CD1c-positive myeloid dendritic cell (primary cell): ENCODE data around the gene RNF149.
"Not testable (repeated sequence)": the region's sequence is repeated elsewhere in the genome, so short reads cannot be mapped to it uniquely, and the experiment has no call there.

Experiments used
- DNase-seq: peaks from one replicate; pipeline ENCODE4 v3.0.0-alpha.2; 2016; ENCODE audit errors: extremely low spot score

The RNF149 gene, protein sequence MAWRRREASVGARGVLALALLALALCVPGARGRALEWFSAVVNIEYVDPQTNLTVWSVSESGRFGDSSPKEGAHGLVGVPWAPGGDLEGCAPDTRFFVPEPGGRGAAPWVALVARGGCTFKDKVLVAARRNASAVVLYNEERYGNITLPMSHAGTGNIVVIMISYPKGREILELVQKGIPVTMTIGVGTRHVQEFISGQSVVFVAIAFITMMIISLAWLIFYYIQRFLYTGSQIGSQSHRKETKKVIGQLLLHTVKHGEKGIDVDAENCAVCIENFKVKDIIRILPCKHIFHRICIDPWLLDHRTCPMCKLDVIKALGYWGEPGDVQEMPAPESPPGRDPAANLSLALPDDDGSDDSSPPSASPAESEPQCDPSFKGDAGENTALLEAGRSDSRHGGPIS

DNA sequence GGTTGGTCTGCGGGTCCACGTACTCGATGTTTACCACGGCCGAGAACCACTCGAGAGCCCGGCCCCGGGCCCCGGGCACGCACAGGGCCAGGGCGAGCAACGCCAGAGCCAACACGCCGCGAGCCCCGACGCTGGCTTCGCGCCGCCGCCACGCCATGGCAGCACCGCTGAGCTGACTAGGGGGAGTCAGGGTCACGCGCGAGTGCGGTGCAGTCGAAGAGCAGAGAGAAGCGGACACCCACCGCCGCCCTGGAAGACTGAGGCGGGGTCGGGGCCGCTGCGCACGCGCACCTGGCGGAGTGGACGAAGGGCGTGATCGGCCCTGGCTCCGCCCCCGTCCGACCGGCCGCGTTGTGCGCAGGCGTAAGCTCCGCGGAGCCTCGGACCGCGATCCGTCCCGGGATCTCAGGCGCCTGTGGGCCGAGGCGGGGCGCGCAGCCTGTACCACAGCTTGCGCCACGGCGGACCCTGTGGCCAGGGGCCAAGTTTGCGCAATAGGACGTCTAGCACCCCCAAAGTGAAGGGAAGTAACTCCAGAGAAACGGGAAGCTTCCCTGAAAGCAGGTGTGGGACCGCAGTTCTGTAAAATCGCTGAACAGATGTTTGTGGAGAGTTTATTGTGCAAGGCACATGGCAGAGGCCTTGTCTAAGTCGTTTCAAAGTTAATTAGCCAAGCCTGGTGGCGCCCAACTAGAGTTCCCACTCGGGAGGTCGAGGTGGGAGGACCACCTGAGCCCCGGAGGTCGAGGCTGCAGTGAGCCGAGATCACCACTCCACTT, at the start of gene RNF149:
RNF149 (minus strand) TSS at position 270 of the 779 bp plus-strand sequence; CDS start at position 157, 113 bp downstream.
- peak; percentile 98 for DNase-seq

DNA sequence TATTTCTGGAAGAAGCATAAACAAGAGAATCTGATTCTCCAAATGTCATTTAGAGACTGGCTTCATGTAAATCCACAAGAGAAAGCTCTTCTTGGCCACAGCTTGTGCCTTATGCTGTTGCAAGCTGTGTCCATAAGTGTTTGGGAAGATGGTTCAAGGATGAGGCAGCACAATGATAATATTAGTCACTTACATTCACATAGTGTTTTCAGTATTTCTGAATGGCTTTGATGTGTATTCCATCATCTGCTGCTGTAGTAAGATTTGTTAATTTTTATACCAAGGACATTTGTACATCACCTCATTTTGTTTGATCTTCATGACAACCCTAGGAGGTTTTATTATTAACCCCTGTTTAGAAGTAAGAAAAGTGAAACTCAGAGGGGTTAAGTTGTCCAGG, 48.9 kb upstream of the RNF149 start:
- no peak for DNase-seq

DNA sequence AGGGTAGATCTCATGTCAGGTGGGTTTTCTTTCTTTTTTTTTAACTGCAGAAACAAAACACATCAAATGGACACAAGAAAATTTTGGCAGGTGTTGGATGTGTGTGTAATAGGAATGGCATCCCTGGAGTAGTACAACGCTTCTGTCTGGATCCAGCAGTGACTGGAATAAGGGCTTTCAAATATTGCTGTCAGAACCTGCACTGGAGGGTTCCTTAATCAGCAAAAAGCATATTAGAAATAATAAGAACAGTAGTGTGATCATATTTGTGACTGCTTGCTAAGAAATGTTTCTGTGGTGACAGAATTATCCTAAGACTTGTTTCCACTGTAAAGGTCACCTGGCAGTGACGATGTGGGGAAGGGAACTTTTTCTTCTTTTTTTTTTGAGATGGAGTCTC, 48.0 kb upstream of the RNF149 start:
- no peak for DNase-seq

DNA sequence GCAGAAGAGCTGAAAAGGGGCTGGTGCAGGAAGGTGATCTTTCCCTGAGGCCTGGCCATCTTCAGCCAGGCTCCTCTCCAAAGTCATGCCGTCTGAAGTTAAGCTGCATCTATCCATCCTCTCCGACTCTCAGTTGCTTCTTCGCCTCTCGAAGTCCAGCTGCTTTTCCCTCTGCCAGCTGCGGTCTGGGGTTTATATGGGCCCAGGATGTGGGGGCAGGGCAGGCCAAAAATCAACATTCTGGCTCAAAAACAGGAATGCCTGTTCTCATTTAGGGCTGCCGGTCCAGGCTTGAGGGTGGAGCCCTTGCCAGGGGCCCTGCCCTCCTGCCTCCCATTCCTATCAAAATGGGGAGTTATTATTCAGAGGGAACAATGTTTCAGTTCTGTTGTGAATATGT, 47.6 kb upstream of the RNF149 start:
- no peak for DNase-seq

DNA sequence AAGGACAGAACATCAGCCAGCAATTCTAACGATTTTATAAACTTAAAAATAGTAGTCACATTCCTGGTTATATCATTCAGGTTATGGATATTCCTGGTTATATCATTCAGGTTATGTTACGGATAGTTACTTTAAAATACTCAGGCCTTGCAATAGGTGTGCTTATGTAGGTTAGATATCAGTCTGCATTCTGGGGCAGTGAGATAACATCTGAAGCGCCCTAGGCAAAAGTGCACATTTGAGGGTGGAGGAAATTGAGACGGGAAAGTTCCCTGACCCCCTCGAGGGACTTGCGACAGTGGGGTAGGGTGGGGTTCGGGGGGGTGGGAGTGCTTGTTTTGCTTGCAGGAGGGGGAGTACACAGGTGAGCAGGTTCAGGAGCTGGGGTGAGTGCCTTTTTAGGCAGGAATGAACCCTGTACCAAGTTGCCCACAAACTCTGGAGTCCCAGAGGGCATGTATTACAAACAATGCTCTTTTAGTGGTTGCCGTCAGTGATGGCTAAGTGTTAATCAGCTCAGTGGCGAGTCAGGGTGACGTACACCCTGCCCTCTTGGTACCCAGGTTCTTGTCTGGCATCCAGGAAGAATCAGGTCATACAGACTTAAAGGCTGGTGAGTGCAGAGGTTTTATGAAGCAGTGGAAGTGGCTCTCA, 47.0 kb upstream of the RNF149 start:
- DNase-seq: no peak

DNA sequence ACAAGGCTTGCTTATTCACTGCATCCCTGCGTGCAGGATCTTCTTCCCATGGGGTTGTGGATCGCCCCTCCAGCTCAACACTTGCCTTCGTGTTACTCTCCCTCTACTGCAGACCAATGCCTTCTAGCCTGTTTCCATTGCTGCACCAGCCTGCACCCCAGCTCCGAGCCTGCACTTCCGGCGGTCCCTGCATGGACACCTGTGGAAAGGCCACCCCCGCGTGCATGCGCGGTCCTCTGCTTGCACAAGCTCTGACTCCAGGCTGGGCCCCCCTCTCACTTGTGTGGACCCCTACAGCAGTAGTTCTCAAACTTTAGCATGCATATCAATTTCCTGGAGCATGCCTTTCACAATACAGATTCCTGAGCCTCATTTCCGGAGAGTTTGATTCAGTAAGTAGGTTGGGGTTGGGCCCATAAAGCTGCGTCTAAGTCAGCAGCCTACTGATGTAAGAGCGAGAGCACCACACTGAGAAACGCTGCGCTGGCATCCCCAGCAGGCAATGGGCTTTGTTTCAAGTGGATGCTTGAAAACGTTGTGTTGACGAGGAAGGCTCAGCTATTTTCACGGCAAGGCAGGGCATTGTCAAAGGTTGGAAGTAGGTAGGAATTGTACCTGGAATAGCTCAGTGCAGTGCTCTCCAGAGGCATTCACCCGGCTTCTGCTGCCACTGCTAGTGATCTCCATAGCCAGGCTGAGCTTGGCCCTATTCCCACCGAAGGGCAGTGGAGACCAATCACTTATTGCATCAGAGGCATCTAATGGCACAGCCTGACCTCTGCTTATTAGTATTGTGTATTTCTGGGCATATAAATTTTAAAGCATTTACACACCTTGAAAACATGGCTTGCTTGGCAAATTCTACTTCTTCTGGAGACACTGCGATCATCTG, 46.2 kb upstream of the RNF149 start:
- DNase-seq: no peak

DNA sequence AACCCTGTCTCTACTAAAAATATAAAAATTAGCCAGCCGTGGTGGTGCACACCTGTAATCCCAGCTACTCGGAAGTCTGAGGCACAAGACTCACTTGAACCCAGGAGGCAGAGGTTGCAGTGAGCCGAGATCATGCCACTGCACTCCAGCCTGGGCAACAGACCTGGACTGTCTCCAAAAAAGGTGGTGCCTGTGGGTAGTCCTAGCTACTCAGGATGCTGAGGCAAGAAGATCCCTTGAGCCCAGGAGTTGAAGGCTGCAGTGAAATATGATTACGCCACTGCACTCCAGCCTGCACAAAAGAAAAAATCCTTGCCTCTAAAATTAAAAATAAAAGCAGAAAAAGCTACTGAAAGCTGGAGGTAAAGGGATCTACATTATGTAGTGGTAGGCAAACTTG, 44.1 kb upstream of the RNF149 start:
- DNase-seq: not testable (repeated sequence)

DNA sequence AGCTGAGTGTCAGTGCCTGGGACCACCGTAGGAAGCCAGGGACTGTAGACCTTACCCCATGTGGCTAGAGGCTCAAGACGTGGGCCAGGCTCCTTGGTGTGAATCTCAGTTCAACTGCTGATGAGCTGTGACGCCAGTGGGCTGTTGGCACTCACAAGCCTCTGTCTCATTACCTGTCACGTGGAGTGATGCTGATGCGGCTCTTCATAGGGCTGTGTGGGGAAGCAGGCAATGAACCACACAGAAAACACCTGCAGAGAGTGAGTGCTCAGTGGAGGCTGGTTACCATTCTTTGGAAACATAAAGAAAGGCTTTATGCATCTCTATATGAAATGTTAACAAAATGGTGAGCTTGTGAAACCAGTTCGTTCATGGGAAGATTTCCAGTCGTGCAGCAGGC, 42.7 kb upstream of the RNF149 start:
- no peak for DNase-seq

DNA sequence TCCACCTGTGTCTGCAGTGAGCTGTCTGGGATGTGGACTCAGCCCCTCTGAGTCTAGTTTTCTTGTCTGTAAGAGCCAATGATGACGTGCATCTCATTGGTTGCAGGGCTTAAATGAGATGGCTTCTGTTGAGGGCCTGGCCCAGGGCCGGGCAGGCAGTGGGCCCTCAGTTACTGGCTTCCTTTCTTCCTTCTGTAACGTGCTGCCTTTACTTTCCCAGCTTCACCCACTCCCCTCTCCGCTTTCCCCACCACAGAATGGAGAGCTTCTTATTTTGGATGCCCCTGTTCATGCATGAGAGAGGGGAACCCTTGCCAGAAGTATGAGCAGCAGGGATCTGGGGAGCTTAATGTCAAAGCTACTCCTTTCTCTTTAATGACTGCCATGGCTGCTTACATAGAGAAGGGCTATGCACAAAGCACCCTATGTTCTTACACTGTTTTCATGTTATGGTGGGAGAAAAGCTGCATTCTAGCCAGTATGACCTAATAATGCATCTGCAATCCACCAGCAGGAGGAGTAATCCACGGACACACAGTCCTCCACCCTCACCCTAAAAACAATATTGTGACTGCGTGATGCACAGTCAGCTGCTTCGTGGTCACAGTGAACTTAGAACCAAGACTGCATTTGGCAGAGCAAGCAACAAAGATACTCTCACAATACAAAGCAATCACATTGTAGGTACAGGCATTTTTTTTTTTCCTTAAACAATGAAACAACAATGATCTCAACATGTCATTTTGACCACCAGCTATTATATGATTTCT, 41.6 kb upstream of the RNF149 start:
- peak; percentile 20 for DNase-seq

DNA sequence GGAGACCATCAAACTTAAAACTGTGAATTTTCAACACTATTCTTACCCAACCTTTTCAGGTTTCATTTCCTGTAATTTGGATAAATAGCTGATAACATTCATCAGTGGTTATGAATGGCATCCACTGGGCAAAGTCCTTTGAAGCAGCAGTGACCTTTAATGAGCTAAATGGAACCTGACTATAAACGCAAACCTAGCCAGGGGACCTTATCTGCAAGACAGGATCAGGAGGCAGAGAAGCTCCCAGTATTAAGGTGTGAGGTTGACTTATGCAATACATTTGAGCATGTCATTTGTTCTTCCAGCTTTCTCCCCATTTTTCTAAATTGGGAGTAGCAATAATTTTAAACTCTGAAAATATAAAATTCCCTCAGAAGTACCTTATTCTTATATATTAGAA, 40.4 kb upstream of the RNF149 start:
- DNase-seq: peak; percentile 20

DNA sequence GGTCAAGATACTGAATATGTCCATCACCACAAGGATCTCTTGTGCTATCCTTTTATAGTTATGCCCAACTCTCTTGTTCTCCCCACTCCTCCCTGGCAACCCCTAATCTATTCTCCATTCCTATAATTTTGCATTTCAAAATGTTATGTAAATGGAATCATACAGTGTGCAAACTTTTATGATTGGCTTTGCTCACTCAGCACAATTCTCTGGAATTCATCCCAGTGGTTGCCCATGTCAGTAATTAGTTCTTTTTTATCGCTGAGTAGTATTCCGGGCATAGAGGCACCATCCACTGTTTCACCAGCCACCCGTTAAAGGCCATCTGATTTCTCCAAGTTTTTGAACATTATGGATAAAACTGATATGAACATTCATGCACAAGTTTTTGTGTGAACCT, 38.4 kb upstream of the RNF149 start:
- DNase-seq: no peak

DNA sequence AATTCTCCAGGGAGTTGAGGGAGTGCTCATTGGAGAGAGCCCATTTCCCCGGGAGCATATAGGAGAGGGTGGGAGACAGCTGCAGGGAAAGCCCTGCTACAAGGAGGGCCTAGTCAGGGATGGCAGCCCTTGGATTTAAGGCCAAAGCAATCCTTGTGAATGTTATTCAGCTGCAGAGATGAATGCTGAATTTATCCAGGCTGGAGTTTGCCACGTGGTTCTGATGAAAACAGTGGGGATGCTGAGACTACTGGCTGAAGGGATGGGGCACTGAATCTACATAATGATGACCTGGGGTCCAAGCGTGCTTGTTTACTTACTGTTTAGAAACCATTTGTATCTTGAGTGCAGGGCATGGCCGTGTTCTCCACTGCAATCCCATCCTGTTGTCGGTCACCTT, 35.6 kb upstream of the RNF149 start:
- DNase-seq: no peak

DNA sequence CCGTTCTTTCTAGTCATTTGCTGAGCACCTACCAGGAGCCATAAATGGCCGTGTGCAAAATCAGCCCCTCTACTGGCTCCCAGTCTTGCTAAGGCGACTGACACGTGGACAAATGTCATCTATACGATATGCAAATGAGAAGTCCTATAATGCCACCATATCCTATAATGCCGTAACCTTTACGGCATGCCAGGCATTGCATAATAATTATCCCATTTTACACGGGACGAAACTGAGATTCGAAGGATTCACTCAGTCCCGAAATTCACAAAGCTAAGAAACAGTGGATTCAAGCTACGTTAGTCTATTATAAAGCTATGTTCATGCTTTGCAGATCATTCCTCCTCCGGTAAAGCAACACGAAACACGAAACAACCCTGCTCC, 34.1 kb upstream of the RNF149 start:
- DNase-seq: no peak

DNA sequence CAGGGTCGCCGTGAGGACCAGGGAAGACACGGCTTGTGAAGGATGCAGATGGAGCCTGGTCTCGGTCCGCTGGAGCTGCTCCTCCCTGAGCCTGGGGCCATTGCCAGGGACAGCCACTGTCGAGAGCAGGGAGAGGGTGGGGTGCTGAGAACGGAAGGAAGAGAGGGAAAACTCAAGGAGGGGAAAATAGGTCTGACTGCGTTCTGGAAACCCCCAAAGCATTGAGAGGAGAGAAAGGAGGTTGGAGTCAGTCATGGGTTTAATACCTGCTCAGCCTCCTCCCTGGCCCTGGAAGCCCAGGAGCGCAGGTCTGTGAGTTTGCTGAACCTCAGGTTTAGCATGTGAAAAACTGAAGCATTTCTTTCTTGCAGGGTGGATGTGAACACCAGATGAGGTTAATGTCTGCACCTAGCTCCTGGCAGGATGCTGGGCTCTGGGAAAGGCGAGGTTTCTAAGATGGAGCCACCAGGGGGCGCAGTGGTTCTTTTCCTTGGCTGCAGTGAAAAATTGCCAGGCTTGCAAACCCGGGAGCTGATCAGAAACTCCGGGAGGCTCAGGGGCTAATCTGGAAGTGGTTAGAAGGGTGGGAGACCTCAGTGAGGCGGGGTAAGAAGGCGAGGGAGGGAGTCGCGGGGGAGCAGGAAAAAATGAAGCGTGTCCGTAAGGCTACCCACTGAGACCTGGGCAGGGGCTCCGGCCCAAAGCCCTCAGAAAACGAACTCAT, 33.6 kb upstream of the RNF149 start:
- DNase-seq: peak; percentile 83

DNA sequence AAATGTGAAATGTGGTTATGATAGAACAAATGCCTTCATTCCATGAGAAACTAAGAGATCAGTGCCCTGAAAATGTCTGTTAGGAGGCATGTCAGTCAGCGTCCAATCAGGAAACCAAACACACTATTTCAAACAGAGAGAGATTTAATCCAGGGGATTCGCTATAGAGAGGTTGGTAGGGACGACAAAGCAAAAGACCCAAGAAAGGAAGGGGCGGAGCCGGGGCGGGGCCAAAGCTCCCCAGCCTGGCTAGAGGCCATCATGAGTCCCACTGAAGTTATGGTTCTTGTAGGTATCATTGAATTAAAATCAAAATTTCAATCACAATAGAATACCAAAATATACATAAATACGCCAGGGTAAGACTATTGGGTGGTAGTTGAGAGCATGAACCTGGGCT, 32.9 kb upstream of the RNF149 start:
- DNase-seq: no peak

DNA sequence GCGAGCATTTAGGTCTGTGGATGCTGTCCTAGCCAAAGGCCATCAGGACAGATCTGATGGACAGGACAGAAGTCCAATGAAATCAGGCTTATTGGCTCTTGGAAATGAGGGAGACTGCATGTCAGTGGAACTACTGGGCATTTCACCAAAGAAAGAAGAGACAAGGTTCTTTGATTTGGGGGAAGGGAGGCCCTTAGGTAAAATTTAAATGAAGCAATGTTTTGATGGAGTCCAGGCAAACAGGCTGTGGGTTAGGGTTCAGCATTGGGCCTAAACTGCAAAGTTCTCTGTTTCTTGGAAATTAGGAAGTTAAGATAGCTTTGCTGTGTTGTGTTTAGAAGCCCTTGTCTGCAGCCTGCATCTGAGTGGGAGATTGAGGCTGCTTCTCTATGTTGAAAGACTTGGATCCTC, 31.6 kb upstream of the RNF149 start:
- DNase-seq: peak; percentile 64

DNA sequence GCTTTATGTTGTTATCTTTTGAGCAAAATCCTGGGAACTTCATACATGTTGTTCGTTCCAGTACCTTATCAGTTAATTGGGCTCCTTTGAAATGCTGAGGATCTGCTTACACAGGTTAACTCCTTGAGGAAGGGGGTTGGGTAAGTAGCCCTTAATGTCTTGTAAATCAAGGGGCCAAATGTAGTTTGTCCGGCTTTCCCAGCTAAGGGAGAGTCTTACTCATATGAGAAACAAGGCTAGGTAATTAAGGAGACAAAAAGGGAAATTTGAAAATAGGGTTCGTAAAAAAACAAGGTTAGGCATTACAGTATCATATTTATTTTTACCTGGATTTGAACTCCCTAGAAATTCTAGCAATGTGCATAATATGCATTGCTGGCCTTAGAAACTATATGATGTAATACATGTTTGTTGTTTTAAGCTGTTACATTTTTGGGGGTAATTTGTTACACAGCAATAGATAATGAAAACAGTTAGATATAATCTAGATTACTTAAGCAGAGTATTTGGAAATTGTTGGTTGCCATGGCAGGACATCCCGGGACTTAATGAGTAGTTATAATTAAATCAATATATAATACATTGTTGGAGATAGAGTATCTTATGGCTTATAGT, 30.9 kb upstream of the RNF149 start:
- no peak for DNase-seq

DNA sequence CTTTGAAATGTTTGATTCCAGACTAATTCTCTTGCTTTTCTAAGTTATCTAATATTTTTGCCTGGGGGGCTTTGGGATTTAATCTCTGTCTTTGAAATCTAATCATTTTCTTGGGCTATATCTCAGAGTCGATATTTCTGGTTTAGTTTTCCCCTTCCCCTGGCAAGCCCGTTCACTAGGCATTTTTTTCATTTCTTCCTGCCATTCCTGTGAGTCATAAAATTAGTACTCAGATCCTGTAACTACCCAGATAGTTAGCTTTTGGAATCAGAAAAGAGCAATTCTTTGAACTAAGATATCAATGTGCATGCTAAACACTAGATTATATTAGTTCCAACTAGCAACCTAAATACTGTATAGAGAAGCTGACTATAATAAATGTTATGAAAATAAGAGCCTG, 29.4 kb upstream of the RNF149 start:
- DNase-seq: no peak

DNA sequence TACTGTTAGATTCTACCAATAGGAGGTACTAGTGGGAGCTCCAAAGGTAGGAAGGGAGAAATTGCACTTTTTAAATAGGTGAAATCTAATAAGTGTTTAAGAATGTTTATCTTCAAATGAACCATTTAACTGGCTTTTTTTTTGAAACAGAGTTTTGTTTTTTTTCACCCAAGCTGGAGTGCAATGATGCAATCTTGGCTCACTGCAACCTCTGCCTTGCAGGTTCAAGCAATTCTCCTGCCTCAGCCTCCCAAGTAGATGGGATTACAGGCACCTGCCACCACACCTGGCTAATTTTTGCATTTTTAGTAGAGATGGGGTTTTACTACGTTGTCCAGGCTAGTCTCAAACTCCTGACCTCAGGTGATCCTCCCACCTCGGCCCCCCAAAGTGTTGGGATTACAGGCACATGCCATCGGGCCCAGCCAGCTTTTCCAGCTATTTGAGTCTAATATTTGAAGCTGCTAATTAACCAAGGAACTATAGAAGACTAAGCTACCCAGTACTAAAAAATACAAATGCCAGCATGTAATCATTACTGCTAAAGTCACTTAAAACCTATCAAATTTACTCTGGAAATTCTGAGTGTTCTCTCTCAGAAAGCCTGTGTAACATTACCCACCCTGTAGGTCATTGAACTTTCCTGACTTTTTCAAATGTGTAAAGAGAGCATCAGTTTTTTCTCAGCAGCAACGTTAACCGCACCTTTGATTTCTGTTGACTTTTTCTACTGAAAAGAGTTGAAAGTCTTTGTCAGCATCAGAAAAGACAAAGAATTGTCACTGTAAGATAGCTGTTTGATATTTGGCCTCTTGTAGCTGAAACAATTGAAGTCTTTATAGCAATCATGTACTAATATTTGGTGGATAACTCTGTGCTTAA, 24.6 kb upstream of the RNF149 start:
- no peak for DNase-seq
